HG03558 (cell line): Measurements from ENCODE around the gene LBP.
"Not testable (repeated sequence)": the region's sequence is repeated elsewhere in the genome, so short reads cannot be mapped to it uniquely, and the experiment has no call there.

Experiments
- ATAC-seq: cut with Tn5 transposase; IDR thresholded peaks from one replicate; pipeline ENCODE4 v1.9.1; 2021; ENCODE audit warnings: moderate number of reproducible peaks; ENCODE audit not compliant: unreplicated experiment; ENCODE audit errors: extremely low read depth

Gene LBP

DNA sequence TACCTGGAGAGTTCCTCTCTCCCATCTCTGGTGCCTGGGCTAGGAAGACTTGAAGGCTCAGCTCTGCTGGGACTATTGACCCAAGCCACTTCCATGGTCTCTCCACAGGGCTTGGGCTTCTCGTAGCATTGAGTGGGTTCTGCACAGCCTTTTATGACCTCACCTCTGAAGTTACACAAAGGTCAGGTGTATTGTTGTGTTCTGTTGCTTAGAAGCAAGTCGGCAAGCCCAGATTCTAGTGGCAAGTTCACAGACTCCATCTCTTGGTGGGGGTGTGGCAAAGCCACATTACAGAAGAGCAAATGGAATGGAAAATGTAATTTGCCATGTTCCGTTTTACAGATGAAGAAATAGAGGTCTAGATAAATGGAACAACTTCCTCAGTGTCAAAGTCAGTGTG is 28.9 kb upstream of the LBP start:
- no peak for ATAC-seq

DNA sequence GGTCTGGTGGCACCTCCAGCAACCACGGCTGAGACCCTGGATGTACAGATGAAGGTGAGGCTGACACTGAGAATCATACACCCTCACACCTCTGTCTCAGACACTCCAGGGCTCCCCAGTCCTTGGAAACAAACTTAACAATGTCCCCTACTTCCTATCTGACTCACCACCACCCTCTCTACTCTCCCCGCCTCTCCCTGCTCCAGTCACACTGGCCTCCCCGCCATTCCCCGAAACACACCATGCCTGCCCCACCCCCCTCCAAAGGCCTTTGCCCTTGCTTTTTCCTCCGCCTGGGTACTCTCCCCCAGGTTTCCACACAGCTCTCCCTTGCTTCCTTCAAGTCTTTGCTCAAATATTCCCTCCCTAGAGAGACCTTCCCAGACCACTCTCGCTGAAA is 26.1 kb upstream of the LBP start:
- no peak for ATAC-seq

DNA sequence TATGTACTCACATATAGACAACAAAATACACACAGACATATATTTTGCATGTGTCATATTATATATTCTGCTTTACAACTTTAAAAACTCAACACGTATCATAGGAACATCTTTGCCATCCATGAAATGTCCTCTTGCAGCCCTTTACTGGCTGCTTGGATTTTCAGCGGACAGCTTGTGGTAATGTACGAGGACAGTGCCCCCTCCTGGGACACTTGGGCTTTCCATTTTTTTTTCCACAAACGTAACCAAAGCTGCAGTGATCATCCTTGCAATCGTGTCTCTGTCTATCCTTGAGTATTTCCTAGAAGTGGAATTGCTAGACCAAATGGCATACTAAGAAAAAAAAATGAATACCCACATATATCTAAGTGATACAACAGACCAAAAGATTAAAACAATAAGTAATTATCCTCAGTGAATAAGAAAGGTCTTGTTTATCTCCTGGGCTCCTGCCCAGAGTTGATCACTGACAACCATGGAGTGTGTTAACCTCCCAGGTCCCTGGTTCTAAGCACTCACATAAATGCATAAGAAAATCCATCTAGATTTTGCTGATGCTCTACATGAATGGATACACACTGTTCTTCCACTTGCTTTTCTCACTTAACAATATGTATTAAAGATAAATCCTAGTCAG is 24.2 kb upstream of the LBP start:
- ATAC-seq, result no peak

- no peak for ATAC-seq
These were observed 22.1 kb upstream of the LBP start for GRCh38 chr20:38324159-38324558.

- no peak for ATAC-seq
These were observed 21.1 kb upstream of the LBP start for GRCh38 chr20:38325167-38325566.

- no peak for ATAC-seq
These were observed 20.4 kb upstream of the LBP start for GRCh38 chr20:38325905-38326304.

GRCh38 chr20:38326309-38326708 is 20.0 kb upstream of the LBP start:
- ATAC-seq, result no peak

GRCh38 chr20:38330638-38331037 is 15.6 kb upstream of the LBP start:
- no peak for ATAC-seq

- no peak for ATAC-seq
These were observed 15.0 kb upstream of the LBP start for GRCh38 chr20:38331245-38331644.

DNA sequence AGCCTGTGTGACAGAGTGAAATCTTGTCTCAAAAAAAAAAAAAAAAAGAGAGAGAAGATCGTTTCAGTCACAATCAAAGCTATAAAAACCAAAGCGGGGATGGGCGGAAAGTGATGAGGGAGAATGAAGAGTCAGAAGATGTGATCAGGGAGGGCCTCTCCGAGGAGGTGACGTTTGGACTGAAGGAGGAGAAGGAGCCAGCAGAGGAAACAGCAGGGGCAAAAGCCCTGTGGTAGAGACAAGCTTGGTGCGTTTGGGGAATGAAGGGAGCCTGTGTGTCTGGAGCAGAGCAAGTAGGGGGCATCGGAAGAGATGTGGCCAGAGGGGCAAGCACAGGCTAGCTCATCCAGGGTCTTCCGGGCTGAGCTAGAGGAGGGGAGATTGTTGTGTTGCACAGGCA is 14.5 kb upstream of the LBP start:
- no peak for ATAC-seq

DNA sequence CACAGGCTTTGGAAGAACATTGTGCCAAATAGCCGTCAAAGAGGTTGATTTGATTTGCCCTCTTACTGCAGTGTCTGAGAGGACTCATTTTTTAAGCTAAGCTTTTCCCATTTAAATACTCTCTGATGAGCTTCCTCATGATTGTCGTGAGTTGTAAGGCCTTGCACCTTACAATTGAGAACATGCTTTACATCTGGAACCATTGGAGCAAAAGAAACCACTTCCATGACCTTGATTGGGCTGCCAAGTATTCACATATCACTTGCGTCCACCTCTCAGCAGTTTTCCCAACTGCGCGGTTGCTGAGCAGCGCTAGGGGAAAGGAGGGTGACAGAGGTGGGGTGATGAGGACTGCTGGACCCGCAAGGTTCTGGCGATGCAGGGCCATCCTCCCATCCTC is 12.3 kb upstream of the LBP start:
- no peak for ATAC-seq

- no peak for ATAC-seq
These were observed 9.6 kb upstream of the LBP start for GRCh38 chr20:38336726-38337125.

DNA sequence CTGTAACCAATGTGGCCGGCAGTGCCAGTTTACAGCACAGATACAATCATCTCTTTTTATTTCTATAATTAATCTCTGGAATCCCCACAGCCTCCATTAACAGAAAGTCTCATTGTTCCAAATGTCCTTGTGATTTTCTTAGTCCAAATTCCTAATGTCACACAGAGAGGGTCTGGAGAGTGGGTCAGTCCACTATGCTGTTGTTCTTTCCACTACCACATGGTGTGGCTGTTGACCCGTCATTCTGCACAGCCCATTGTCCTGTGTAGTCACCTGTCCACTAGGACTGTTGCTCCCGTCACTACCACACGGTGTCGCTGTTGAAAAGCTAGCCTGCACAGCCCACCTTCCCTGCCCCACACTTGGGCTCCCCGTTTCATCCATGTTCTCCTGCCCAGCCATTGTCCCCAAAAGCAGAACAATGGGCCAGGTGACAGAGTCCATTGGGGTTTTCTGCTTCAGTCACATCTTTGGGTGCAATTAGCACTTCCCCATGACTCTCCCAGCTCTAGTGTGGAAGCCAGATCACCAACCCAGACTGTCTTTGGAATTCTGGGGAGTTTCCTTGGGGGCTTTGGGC is 8.6 kb upstream of the LBP start:
- no peak for ATAC-seq

DNA sequence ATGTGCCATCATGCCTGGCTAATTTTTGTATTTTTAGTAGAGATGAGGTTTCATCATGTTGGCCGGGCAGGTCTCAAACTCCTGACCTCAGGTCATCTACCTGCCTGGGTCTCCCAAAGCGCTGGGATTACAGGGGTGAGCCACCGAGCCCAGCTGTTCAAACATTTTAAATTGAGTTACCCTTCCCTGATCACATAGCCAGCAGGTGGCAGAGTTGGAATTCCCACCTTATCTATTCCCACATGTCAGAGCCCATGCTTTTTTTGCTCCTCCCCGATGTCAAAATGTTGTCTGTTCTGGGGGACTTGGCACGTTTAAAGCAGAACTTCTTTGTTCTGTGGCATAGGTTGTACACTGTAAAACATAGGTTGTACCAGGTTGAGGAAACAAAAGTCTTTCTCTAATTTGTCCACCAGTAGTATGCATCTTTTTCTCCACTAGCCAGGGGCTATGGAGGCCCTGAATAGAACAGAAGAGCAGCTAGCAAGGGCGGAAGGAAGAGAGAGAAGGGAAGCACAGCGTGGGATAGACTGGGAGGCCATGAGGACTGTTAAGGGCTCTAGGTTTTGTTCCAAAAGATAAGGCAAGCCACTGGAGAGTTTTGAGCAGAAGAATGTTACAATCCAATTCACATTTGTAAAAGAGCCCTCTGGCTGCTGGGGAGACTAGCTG is 7.3 kb upstream of the LBP start:
- no peak for ATAC-seq

DNA sequence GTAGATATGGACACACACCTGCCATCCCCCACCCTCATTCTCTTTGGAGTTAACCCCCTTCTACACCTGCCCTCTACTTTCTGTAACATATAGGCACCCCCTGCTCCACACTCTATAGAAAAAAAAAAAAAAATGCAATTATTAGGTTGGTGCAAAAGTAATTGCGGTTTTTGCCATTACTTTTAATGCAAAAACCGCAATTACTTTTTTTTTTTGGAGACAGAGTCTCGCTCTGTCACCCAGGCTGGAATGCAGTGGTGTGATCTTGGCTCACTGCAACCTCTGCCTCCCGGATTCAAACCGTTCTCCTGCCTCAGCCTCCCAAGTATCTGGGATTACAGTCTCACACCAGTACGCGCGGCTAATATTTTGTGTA is 6.8 kb upstream of the LBP start:
- ATAC-seq, result not testable (repeated sequence)

GRCh38 chr20:38339997-38340396 is 6.3 kb upstream of the LBP start:
- no peak for ATAC-seq

GRCh38 chr20:38340693-38341092 is 5.6 kb upstream of the LBP start:
- ATAC-seq, result no peak

DNA sequence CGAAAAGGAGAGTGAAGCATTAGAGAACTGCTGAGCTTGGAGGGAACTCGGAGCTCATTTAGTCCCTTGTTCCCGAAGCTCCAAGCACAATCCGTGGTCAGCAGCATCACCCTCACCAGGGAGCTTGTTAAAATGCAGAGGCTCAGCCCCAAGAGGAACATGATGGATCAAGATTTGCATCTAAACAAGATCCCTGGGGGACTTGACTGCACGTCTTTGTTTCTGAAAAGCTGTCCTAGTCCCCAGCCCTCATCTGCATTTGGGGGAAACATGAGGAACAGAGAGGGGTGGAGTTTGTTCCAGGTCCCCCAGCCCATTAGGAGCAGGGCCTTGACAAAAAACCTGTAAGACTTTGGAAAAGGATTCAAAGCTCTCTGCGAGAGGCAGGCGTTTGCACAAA is 4.1 kb upstream of the LBP start:
- ATAC-seq, result no peak

GRCh38 chr20:38342713-38343310 is 3.5 kb upstream of the LBP start:
- ATAC-seq, result no peak

DNA sequence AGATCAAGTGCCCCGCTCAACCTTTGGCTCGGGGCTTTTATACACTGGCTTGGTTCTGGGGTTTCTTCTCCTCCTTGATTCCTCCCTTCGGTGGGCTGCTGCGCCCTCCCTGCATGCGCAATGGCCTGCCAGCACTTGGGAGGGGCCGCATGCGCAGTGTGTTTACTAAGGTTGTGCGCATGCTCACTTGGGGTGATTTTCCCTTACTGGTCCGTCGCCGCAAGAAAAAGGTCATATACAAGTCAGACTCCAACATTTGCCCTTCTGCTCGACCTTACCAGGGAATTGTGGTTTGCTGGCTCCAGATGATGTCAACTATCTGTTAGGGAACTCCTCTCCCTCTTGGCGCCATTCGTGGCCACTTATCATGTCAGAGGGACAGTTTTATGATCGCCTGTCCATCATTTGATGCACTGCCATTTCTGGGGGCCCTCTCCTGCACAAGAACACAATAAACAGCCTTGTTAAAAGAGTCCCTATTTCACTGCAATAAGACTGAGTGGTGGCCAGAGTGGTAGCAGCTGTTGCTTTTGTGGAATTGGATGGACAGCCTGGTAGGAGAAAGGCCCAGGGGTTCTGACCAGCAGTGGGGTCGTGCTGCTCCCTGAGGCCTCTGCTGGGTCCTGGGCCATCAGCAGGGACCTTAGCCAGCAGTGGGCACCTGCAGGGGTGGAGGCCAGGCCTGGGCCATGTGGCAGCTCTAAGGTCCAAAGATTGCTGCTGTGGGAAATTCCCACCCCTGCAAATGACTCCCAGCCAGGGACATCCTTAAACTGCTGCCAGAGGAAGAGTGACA is 2.8 kb upstream of the LBP start:
- ATAC-seq, result no peak
